Stimulated activated CD8-positive, alpha-beta memory T cell treated with anti-CD3 and anti-CD28 coated beads, Interleukin-12 subunit alpha, Interleukin-12 subunit beta, amount 100 ng/mL, for 1 hour (primary cell): ENCODE measurements around the gene TBL3.

Source experiments
- DNase-seq: peaks from one replicate; pipeline ENCODE4 v3.0.0-alpha.2; 2020; ENCODE audit warnings: low read depth

TBL3 gene

DNA sequence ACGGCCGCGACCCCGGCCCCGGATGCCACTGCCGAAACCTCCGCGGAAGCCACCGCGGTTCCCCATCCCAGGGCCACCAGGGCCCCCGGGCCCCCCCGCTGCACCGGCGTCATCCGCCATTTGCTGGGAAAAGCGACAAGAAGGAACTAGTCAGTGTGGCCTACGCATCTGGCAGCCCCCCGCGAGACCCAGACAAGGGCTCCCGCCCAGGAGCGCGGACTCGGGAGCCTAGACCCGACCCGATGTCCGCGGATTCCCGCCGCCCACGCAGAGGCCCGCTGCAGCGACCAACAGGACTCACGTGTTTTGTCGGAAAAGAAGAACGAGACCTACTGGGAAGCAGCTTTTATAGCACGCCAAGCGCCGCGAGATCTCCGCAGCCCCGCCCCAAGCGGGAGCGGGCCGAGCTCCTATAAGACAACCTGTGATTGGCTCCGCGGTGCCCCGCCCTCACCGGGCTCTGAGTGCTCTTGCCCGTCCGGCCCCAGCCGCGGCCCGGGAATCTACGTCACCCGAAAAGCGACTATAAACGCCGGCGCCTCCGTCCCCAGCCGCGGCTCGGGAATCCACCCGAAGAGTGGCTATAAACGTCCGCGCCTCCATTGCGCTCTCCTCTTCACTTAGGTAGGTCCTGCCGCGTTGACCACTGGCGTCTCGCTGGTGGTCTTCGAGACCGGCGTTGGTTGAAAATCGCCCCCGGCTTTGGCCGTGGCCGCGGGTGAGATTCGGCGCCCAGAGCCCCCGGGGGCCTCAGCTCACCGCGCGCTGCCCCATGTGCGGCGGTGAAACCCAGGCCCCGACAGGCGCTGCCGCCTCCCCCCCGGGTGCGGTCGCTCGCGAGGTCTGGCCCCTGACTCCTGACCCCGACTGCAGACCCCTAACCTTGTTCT is 7.1 kb upstream of the TBL3 start, which contains the start of gene RPS2:
Gene RPS2, minus strand, starts transcription at position 321 of the 890 bp plus-strand sequence. Its CDS starts 201 bp downstream, at position 120.
- peak; percentile 94 for DNase-seq

DNA sequence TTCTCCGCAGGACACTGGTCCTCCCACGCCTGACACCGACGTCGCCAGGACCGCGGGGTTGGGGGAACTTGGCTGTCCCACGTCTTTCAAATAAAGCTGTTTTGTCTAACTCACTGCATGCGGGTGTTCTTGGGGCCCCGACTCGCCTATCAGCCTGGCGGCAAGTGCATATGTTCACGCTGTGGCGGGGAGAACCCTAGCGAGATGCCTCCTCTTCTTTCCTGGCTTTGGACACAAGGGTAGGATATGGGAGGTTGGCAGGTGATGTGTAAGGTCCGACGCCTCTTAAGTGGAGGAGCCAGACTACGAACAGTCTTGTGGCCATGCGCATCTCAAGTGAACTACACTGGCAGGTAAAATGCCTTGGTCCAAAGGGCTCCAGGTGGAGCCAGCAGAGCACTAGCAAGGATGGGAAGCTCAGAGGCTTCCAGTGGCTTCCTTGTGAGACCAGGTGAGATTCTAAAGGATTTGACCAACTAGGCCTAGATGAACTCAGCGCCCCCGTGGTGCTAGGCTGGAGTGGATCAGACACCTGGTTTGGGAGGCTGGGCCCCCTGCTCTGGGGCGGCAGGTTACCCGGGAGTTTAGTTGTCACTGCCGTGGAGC is 6.4 kb upstream of the TBL3 start:
- DNase-seq: no peak

DNA sequence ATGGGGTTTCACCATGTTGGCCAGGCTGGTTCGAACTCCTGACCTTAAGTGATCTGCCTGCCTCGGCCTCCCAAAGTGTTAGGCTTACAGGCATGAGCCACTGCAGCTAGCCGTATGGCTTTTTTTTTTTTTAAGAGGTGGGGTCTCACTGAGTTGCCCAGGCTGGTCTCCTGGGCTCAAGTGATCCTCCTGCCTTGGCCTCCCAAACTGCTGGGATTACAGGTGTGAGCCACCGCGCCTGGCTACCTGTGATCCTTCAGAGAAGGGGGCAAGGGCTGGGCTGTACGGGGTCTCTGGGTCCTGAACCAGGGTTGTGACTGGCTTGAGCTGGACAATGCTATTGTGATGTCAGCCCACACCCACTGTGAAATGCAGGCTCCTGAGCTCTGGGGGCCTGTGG is 5.4 kb upstream of the TBL3 start, which contains the start of gene RNF151:
Gene RNF151, plus strand, starts transcription at position 397 of the 400 bp plus-strand sequence. CDS start 26 bp downstream, outside the sequence.
- DNase-seq: no peak

DNA sequence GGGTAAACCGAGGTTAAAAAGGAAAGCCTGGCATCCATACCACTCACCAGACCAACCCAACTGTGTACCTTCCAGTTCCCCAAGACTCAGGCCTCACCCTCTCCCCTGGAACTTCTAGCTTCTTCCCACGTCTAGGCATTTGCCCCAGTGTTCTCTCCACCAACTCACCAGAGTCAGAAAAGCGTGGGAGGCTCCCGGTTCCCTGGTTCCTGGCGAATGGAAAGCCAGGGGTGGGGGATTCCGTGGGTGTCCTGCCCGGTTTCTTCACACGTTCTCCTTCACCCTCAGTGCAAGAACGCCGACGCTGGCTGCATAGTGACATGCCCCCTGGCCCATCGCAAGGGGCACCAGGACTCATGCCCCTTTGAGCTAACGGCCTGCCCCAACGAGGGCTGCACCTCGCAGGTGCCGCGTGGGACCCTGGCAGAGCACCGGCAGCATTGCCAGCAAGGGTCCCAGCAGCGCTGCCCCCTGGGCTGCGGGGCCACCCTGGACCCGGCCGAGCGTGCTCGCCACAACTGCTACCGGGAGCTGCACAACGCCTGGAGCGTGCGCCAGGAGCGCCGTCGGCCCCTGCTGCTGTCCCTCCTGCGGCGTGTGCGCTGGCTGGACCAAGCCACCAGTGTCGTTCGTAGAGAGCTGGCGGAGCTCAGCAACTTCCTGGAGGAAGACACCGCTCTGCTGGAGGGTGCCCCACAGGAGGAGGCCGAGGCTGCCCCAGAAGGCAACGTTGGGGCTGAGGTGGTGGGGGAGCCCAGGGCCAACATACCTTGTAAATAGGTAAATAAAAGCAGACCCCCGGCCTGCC is 3.5 kb upstream of the TBL3 start:
- no peak for DNase-seq

DNA sequence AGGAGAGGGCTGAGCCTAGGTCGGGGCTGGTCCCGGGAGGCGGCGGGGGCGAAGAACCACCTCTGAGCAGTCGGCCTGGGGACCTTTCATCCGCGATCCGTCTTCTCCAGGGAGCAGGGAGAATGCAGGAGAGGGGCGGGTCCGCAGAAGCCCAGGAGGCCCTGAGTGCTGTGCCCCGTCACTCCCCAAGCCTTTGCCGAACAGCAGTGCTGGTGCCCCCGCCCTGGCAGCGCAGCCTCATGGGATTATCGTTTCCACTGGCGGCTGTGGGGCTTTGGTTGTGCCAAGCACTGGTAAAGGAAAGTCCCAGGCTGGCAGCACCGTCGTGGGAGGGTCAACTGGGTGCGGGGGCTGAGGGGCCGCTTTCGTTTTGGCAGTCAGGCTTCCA is 631 bp downstream of the TBL3 start:
- no peak for DNase-seq

DNA sequence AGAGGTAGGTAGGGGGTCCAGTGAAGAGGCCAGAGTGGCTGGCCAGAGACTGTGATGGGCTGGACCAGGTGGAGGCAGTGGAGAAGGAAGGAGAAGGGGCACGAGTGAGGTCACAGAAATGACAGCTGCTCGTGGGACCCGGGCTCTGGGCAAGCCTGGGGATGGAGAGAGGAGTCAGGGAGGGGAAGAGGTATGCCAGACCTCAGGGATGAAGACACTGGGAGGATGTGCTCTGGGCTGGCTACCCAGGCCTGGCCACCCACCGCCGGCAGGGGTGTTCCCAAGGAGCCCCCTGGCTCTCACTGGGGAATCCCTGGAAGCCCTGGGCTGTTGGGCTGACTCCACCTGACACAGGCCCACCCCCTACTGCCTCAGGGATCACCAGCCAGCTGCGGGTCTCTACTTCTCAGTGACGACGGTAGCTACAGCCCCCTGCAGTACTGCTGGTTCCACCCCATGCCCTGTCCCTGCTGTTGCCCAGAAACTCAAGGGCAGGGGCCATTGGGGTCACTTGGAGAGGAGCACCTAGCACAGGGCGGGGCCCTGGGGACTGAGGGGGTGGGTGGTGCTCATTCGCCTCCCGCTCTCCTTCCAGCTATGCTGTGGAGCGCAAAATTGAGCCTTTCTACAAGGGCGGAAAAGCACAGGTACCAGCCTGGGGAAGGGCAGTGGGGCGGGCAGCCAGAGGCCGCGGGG is 1.8 kb downstream of the TBL3 start:
- DNase-seq: no peak

DNA sequence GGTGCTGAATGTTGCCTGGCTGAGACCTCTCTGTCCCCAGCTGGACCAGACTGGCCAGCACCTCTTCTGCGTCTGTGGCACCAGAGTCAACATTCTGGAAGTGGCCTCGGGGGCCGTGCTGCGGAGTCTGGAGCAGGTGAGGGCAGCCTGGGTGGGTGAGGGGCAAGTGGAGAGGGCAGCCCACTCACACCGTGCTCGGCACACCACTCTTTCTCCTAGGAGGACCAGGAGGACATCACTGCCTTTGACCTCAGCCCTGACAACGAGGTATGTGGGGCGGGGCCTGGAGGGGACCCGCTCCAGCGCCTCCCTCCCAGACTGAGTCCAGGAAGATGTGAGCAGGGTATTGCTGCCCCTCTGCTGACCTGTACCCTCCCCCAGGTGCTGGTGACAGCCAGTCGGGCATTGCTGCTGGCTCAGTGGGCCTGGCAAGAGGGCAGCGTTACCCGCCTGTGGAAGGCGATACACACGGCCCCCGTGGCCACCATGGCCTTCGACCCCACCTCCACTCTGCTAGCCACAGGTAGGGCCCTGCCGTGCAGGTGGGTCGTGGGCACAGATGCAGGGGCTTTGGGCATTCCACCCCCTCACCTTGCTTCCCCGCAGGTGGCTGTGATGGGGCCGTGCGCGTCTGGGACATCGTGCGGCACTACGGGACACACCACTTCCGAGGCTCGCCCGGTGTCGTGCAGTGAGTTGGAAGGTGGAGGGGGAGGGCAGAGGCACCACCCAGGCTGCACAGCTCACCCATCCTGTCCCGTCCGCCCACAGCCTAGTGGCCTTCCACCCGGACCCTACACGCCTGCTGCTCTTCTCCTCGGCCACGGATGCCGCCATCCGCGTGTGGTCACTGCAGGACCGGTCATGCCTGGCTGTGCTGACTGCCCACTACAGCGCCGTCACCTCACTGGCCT is 2.6 kb downstream of the TBL3 start:
- DNase-seq: no peak

DNA sequence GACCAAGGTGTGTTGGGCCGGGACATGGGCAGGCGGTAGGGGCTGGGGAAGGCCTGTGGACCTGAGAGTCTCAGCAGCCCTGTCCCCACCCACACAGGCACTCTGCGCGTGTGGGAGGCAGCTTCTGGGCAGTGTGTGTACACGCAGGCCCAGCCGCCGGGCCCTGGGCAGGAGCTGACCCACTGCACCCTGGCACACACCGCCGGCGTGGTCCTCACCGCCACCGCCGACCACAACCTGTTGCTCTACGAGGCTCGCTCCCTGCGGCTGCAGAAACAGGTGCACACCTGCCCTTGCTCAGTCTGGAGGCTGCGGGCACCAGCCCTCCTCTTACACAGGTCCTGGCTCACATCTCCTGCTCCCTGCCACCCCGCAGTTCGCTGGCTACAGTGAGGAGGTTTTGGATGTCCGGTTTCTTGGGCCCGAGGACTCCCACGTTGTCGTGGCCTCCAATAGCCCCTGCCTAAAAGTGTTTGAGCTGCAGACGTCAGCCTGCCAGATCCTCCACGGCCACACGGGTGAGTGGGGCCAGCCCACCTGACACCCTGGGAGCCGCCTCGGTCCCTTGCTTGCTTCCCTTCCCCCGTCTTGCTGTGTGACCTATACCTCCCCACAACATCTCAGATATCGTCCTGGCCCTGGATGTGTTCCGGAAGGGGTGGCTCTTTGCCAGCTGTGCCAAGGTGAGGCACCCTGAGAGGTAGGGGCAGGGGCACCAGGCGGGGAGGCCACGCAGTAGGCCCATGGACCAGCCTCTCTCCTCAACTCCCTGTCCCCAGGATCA is 3.8 kb downstream of the TBL3 start:
- no peak for DNase-seq

DNA sequence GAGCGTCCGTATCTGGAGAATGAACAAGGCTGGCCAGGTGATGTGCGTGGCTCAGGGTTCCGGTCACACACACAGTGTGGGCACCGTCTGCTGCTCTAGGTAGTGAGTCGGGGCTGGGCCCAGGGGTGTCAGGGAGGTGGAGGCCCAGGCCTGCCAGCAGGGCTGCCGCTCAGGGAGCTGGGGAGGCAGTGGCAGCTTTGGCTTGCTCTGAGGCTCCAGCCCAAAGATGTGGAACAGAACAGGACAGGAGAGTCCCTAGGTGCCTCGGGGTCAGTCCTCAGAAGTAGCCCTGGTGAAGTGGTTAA is 4.3 kb downstream of the TBL3 start:
- DNase-seq: no peak

DNA sequence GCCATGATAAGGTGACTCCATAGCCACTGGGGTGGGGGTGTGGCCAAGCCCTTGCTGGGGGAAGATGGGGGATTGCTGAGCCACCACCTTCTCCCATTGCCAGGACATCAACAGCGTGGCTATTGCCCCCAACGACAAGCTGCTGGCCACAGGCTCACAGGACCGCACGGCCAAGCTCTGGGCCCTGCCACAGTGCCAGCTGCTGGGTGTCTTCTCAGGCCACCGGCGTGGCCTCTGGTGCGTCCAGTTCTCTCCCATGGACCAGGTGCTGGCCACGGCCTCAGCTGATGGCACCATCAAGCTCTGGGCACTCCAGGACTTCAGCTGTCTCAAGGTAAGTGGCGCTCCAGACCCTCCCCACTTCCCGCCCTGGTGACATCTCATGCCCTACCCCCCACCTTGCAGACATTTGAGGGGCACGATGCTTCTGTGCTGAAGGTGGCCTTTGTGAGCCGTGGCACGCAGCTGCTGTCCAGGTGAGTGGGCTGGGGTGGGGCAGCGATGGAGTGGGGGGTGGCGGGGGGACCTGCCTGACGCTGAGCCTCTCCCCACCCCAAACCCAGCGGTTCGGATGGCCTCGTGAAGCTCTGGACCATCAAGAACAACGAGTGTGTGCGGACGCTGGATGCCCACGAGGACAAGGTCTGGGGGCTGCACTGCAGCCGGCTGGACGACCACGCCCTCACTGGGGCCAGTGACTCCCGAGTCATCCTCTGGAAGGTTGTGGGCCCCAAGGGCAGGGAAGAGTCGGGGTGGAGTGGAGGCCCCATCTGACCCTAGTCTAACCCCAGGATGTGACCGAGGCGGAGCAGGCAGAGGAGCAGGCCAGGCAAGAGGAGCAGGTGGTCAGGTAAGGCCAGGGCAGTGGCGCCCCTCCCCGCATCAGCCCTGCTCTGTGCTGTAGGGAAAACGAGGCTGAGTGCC is 5.4 kb downstream of the TBL3 start:
- no peak for DNase-seq

DNA sequence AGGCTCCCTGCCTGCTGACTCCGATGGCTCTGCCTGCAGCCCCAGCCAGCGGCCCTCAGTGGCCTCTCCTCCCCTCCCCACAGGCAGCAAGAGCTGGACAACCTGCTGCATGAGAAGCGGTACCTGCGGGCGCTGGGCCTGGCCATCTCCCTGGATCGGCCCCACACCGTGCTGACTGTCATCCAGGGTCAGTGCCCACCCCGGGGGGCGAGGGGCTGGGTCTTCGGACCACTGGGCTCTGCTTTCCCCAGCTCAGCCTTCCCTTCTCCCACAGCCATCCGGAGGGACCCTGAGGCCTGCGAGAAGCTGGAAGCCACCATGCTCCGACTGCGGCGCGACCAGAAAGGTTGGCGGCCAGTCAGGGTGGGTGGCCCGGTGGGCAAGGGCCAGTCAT is 6.0 kb downstream of the TBL3 start:
- no peak for DNase-seq

DNA sequence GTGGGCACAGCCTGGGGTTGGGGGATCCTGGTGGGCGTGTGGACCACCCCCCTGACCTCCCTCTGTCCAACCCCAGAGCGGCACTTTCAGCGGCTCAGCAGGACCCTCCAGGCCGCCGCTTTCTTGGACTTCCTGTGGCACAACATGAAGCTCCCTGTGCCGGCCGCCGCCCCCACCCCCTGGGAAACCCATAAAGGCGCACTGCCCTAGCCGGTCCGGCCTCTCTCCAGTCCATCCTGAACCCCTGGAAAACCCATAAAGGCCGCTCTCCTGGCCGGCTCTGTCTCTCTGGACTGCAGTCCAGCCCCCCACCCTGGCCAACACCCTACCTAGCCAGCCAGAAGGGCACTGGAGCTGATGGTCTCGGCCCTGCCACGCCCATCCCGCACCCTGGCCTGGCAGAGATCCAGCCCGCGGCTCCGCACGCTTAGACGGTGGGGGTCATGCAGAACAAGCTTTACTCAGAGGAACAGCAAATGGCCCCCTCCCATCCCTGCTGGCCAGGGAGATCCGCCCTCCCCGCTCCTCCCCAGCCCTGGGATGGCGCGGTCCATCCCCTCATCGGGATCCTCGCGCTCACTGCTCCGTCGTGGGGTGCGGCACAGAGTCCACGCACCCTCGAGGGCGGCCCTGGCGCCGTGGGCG is 6.7 kb downstream of the TBL3 start:
- no peak for DNase-seq

DNA sequence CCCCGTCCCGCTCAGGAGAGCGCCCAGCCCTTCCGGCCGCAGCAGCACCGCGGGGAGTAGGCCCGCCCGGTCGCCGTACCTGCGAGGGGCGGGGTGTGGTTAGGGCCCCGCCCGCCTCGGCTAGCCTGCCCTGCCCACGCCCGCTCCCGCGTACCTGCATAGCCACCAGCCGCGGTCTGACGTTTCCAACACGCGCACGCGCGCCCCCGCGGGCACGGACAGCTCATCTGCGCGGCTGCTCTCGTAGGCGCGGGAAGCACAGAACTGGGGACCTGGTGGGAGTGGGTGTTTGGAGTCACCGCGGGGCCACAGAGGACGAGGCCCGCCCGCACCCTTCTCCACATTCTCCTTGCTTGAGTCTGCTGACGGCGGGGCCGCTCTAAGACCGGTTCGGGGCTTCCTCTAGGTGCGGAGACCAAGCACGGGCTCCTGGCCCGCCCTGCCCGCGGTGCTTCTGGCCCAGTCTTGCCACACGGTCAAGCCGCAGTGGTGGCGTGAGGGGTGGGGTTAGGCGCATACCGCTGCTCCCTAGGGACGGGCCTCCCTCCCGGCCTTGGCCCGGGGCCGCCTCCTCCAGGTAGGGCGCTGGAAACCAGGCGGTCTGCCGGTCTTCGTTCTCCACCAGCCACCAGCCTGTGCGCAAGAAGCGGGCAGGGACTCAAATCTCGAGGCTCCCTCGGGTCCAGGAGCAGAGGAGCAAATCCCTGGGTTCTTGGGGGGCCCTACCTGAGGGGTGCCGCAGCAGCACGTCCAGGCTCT is 7.6 kb downstream of the TBL3 start:
- no peak for DNase-seq

DNA sequence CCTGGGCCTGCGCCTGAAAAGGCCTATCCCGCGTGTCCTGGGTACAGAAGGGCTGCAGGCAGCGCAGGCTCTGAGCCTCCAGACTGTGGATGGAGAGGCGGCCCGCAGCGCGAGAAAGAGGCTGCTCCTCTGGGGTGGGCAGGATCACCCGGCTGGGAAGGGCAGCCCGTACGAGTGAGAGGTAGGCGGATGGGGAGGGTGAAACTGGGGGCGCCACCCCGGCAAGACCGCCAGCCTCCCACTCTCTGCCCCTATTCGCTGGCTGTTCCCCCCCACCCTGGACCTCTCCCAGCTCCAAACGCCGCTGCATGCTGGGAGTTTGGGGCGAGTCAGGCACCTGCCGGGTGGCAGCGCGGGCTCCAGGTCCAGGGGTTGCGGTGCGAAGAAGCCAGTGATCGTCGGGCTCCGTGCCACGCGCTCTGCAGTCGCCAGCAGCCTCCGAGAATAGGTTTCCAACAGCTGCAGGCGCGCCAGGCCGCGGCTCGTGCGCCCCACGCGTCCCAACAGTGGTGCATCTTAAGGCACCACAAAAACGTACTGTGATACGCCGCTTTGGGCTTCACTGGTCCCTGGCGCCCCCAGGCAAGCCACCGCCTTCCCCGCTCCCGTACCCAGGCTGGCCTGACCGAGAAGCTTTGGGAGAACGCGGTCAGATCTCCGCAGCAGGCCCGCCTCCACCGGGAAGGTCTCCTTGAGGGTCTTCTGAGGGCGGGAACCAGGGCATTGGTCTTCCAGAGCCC is 8.3 kb downstream of the TBL3 start:
- no peak for DNase-seq

DNA sequence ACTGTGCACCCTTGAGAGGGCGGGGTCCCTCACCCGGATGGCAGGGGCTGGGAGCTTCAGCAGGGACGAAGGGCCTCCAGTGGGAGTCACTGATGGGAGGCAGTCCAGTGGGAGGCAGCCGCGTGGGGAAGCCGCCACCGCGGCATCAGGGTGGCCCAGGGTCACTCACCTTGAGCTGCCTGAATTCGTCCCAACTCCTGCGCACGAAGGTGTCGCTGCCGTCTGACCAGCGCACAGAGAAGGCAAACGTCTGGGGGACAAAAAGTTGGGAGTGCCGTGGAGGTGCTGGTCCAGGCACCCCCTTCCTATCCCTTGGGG is 8.9 kb downstream of the TBL3 start:
- no peak for DNase-seq

DNA sequence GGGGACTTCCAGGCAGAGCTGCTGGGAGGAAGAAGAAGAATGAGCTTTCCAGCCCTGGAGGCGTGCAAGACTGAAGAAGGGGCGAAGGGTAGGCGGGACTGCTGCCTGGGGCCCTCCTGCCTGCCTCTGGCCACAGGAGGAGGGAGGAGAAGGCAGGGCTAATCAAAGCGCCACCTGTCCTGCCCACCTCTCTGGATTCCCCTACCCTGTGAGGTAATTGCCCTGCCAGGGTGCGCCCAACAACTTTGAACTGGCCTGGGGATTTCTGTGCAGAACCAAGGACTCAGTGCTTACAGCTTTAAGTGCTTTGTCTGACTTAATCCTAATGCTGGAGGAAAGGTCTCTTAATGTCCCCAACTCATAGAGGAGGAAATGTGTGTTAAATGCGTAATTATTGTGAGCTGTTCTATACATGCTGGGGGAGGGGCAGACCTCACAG is 9.6 kb downstream of the TBL3 start, which contains the start of gene NOXO1:
Gene NOXO1, minus strand, starts transcription at position 72 of the 439 bp plus-strand sequence. CDS start 290 bp downstream, outside the sequence.
- DNase-seq: no peak

DNA sequence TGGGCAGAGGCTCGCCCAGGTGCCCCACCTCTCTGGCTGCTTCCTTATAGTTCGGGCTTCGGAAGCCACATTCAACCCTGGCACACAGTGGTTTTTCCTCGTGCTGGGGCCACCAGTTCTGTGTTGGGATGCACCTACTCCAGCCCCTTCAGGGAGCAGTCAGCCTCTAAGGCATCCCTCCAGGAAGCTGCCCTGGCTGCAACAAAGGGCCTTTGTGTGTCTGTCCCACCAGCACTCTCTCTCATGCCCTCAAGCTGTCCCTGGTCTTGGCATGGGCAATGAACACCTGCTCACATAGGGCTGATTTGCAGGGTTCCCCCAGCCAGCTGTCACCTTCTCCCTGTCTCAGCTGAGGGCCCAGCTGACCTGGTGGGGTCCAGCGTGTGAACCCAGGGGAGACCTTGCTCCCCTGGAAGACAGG is 10.2 kb downstream of the TBL3 start:
- no peak for DNase-seq
